OCI-LY3 (cell line): ENCODE data around the gene ASAP2.

ENCODE experiments used
- CTCF ChIP-seq: fragments of 200-600, 300-600 bp; sonication (generic); IDR thresholded peaks from 2 replicates; pipeline ENCODE4 v1.5.1; 2014; ENCODE audit warnings: antibody characterized with exemption, low read length, low read depth
- EZH2phosphoT487 ChIP-seq: fragments of 200-600 bp; shearing (Covaris generic); IDR thresholded peaks from 2 replicates; pipeline ENCODE4 v1.6.1; 2018; ENCODE audit warnings: antibody characterized with exemption, mixed run types, low read depth

- TF ChIP-seq CTCF (no peak), EZH2phosphoT487 (no peak)
Measured at GRCh38 chr2:9365498-9366019, 158.9 kb downstream of the ASAP2 start.
